Measurements from ENCODE around the gene CATSPER1.

DNA sequence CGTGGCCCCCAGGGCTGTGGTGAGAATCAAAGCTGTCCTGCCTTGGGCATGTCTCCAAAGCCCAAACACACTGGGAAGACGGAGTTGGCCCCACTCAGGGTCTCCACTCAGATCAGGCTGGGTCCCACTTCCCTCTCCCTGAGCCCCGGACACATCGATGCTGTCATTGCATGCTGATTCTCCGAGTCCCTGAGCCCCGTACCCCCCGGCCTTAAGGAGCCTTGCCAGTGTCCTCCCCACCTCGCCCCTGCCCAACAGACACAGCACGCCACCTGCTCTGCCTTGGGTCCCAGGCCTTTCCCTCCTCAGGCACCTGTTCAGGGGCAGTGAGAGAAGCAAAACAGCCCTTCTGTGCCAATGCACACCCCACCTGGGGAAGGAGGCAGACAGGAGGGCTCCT lies 38.9 kb downstream of the CATSPER1 start:
- no peak for TF ChIP-seq EZH2 (IDR thresholded peaks at IDR 0.05; ENCODE audit: low read length, unreplicated experiment)
- TF ChIP-seq, protein P1, sequence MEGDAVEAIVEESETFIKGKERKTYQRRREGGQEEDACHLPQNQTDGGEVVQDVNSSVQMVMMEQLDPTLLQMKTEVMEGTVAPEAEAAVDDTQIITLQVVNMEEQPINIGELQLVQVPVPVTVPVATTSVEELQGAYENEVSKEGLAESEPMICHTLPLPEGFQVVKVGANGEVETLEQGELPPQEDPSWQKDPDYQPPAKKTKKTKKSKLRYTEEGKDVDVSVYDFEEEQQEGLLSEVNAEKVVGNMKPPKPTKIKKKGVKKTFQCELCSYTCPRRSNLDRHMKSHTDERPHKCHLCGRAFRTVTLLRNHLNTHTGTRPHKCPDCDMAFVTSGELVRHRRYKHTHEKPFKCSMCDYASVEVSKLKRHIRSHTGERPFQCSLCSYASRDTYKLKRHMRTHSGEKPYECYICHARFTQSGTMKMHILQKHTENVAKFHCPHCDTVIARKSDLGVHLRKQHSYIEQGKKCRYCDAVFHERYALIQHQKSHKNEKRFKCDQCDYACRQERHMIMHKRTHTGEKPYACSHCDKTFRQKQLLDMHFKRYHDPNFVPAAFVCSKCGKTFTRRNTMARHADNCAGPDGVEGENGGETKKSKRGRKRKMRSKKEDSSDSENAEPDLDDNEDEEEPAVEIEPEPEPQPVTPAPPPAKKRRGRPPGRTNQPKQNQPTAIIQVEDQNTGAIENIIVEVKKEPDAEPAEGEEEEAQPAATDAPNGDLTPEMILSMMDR (conservative IDR thresholded peaks at IDR 0.05; ENCODE audit: low read depth, low read length) = no peak
